ENCODE measurements around the gene MYOCD. TPM values are rescaled to one million over a fixed set of nuclear protein-coding genes. Genes with fewer than 3 reads are reported as not detected.

MYOCD gene
- total RNA-seq, 1 experiment from 2014 or later = not detected

DNA sequence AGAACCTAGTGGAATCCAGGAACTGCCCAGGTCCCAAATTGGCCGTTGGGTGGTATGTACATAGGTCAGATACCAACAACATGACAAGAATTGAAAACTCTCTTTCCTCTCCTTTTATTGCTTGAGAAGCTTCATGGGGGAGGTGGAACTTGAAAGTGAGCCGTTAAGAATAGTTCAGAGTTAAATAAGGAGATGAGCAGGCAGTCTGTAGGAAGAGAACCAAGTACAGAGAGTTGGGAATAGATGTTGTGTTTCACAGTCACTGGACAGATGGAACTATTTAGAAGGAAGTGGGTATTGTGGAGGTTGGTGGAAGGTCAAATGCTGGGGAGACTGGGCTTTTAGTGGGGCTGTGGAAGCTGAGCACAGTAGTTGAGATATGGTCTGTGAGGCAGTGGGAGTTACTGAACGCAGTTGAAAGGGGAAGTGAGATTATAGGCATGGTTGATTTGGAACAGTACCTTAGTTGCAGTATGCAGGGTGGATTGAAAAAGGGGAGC is 150.0 kb downstream of the MYOCD start:
- intact Hi-C loops (cut with micrococcal nuclease) = no loop called here
- Histone ChIP-seq H3K9ac (ENCODE audit: low read length) (no peak overlapping the region), H3K9me3 (ENCODE audit: control insufficient read depth in 1 of 2, insufficient read depth in 1 of 2, low read depth in 1 of 2, low read length in 2 of 2) (no peaks in the 10 kb centered on the region), H3K9me2 (ENCODE audit: insufficient read depth) (no peaks in the 10 kb centered on the region), H3K36me3 (ENCODE audit: control insufficient read depth in 1 of 2, insufficient read depth in 2 of 2, low read length in 2 of 2) (no peaks in the 10 kb centered on the region), H3K4me1 (ENCODE audit: control insufficient read depth in 1 of 2, insufficient read depth in 2 of 2, low read length in 2 of 2) (no peaks in the 10 kb centered on the region), H3K79me2 (ENCODE audit: insufficient read depth, low read length) (no peaks in the 10 kb centered on the region), H3K4me2 (ENCODE audit: low read length) (no peak overlapping the region), H4K20me1 (ENCODE audit: insufficient read depth) (no peaks in the 10 kb centered on the region), H3K4me3 (replicated peaks in 1 of 2; ENCODE audit: low read depth in 1 of 2, low read length in 2 of 2) (no peak overlapping the region), H3K27ac (ENCODE audit: low read depth, low read length) (no peak overlapping the region), H2AFZ (ENCODE audit: low read depth, low read length, poor library complexity, severe bottlenecking) (no peak overlapping the region), H3K27me3 (ENCODE audit: insufficient read depth, low read length) (0 out of 2 replicates have a peak, but pooled peaks cover 3% of the 10 kb centered on the region)
- ChIA-PET CTCF (no interaction called here), POLR2A (no interaction called here), RAD21 (ENCODE audit: low non-redundant PET in 1 of 2, low total read pairs in 2 of 2, uncharacterized antibody in 2 of 2, unreplicated experiment in 2 of 2) (no interaction called here)
- TF ChIP-seq, protein P1, sequence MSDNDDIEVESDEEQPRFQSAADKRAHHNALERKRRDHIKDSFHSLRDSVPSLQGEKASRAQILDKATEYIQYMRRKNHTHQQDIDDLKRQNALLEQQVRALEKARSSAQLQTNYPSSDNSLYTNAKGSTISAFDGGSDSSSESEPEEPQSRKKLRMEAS (IDR thresholded peaks at IDR 0.05) = no peak
- TF ChIP-seq SRF (IDR thresholded peaks at IDR 0.05; ENCODE audit: low read depth) = no peak
- TF ChIP-seq JUND (IDR thresholded peaks at IDR 0.05) = no peak
- TF ChIP-seq POLR2AphosphoS5 (IDR thresholded peaks at IDR 0.05; ENCODE audit: low read depth, low read length) = no peak
- TF ChIP-seq FOSL1 (IDR thresholded peaks at IDR 0.05; ENCODE audit: low read depth) = no peak
- TF ChIP-seq EZH2 (IDR thresholded peaks at IDR 0.05) = no peak
- DNase-seq (ENCODE audit: low read depth, low spot score) = no peak
- ATAC-seq = no peak
- BruUV-seq (replicated peaks) = no TSS peak

Other genes with a start within 250 kb of the MYOCD start
- 7.3 TPM for gene ARHGAP44, start 123.6 kb downstream of the MYOCD start, total RNA-seq (2021; ENCODE audit: unreplicated experiment)